CD4-positive, alpha-beta T cell treated with Interleukin-10 for 1 hour (primary cell): ENCODE data around the gene KRT7.

Source experiments
- DNase-seq: peaks from one replicate; pipeline ENCODE4 v3.0.0-alpha.2; 2020

Gene KRT7

DNA sequence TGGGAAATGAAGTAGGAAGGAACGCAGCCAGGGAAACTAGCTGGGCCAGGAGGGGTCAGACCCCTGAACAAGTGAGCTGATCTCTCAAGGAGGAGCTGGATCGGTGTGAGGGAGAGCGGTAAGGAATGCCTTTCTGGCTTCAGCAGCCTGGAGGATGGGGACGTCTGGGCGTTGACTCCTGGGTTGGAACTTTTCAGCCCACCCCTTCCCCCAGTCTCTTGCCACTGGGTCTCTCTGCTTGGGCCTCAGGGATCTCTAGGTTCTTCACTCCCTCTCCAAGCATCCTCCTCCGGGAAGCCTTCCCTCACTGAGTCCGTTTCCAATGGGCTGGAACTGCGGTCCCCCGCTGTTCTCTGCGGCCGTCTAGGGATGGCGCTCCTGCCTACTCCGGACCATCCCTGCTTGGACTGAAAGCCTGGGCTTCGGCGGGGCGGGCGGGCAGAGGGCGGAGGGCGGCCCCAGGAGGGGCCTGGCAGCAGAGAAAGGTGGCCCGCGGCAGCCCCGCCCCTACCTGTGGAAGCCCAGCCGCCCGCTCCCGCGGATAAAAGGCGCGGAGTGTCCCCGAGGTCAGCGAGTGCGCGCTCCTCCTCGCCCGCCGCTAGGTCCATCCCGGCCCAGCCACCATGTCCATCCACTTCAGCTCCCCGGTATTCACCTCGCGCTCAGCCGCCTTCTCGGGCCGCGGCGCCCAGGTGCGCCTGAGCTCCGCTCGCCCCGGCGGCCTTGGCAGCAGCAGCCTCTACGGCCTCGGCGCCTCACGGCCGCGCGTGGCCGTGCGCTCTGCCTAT is at the start of gene KRT7:
TSS of gene KRT7 (plus strand) at position 570 of the 788 bp plus-strand sequence. CDS start at position 624, 54 bp downstream.
- no peak for DNase-seq

DNA sequence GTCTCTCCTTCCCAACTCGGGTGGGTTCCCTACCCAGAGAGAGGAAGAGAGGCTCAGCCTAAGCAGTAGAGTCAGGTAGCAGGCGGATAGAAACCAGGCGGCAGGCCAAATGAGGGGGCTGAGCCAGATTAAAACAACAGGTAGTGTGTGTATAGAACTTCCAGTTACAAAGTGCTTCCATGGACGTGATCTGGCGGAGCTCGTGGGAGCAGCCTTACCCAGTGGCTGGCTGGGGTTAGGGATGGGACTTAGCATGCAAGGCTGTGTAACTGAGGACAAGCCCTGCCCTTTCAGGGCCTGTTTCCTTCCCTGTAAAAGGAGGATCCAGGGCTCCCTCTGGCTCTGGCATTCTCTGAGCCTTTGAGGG is 49.5 kb upstream of the KRT7 start:
- no peak for DNase-seq

DNA sequence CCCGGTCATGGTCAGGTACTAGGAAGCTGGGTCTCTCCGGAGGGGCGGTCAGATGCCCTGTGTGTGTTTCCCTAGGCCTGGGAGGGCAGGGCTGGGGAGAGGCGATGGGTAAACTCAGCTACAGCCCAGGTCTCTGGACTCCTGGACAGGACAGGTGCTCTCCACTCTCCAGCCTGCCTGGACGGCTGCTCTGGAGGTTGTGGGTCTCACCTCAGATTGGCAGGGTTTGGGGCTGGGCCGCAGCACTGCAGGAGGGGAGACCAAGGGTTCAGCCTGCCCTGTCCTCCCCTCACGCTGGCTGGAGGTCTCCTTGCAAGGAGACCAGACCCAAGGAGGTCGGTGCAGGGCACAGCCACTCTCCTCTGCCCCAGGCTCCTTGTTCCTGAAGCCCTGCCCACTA is 49.1 kb upstream of the KRT7 start:
- no peak for DNase-seq

DNA sequence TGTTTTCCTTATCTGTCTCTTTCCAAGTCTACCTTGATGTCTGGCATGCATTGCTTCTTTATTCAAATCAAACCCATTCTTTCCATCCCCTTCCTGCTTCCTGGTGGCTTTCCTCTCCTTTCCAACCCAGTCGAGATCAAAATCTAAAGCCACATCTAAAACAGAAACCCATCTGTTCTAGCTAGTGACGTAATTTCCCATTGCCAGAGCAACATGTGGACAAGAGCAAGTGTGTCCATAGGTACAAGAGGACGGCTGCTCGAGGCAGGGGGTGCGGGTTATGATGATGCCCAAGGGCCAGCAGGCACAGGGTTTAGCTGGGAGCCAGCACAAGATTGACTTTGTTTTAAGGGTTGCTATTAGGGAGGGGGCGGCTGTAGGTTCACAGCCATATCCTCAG is 48.2 kb upstream of the KRT7 start:
- no peak for DNase-seq

DNA sequence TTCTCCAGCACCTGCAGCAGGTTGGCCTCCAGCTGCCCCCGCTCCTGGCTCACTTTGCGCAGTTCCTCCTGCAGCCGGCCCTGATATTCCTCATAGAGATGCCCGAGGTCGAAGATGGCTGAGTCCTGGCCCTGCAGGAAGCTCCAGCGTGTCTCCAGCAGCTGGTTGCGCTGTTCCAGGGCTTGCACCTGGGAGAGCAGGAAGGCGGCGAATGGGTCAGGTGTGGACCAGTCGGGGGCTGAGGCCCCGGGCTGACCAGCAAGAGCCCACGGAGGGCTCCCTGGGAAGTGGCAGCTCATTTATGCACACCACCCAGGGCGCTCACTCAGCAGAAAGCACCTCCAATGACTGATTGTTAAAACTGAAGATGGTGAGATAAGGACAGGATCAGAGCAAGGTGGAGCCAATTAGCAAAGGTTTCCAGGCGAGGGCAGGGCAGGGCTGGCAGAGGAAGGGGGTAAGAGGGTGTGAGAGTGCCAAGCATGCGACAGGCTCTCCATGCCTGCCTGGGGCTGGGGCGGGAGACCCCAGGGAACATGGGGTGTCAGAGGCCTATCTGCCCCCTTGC is 47.6 kb upstream of the KRT7 start:
- DNase-seq, result no peak

DNA sequence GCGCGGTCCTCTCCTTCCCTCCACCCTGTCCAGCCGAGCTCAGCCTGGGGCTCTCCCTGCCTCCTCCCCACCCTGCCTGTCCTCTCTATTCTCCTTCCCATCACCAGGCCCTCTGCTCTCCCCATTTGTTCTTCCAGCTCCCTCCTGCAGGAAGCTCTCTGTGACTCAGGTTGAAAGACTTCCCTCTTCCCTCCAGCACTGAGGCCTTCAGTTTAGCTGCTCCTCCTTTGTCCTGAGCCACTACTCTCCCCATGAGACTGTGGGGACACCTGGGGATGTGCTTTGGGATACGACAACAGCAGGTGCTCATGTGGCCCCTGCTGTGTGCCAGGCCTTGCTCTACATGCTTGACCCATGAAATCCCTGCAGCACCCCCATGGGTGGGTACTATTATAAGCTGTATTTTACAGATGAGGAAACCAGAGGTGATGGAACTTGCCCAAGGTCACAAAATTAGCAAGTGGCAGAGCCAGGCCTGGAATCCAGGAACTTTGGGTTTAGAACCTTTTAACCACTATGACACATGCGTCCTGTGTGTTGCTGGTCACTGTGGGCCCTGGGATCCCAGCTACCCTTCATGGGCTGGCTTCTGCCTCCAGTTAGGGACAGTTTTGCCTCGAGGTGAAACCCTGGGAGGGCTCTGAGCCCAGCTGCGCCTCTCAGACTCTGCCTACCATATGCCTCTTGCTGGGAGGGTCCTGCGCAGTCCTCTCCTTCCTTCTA is 46.8 kb upstream of the KRT7 start:
- DNase-seq, result no peak

DNA sequence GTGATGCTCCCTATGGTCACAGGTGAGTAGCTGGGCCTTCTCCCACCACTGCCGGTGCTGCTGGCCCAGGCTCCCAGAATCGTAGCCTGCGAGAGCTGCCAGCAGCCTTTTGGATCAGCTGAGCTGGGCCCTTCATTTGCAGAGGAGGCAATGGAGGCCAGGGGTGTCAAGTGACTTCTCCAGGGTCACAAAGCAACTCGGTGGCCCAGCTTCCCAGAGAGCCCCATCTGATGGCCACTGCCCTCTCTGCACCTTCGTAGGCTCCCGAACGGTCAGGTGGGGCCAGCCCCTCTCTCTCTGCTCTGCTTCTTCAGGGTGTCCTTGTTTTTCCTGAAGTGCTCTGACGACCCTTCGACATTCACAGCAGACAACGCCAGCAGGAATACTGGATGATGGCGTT is 45.8 kb upstream of the KRT7 start:
- DNase-seq, result no peak

DNA sequence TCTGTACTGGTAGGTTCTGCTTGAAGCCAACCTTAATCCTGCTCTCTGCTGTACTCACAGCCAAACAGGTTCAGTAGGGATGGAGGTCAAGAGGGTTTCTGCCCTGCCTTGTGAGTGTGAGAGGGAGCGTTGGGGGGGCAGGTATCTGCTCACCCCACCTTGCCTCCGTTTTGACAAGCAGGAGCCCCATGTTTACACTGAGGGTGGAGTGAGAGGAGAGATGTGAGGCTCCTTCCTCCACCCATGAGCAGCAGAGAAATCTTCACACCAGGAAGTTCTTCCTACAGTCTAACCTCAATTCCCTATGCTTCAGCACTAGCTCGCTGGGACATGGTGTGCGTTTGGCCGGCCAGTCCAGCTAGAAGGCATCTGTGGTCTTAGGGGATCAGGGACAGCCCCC is 45.4 kb upstream of the KRT7 start:
- no peak for DNase-seq

DNA sequence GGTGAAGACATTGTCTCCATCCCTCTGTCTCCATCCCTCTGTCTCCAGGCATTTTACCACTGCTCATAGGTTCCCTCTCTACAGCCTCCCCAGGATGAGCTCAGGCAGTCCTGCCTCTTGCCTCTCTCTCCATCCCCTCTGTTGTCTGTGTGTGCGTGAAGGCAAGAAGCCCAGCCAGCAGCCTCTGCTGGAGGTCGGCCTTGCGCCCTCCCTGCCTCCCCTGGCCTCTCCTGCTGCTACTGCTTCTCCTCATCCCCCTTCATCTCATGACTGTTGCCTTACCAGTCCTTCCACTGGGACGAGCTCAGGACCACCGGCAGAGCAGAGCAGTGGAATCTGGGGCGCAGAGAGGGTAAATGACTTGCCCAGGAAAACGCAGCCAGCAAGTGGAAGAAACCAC is 44.4 kb upstream of the KRT7 start:
- no peak for DNase-seq

DNA sequence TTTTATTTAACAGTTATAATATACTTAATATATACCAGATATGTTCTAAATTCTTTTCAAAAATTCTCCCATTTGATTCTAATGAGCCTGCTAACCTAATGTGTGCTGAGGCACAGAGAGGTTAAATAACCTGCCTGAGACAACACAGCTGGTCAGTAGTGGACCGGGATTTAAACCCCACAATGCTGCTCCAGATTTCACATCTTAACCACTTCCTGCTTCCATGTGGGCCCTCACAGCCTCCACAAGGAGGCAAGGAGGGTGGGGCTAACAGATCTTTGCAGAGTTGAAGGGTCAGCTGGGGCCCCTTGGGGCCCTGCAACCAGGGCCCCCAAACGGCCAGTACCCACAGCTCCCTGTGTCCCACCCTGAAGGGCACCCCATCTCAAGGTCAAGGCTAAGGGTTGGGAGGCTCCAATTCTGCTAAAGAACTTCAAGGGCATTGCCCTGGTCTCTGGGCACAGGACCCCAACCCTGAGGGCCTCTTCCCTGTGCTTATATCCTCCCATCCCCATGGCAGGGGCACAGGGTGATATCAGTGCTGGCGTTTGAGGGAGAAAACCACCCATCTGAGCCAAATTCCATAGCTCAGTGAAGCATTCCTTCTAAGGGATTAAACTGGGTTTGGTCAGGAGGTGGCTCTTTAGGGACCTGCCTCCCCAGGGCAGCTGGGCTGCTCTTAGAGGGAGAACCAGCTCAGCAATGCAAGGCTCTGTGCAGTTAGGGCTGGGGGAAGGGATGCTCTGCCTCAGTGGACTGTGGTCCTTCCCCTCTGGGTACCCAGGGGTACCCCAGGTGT is 43.5 kb upstream of the KRT7 start:
- DNase-seq, result no peak

DNA sequence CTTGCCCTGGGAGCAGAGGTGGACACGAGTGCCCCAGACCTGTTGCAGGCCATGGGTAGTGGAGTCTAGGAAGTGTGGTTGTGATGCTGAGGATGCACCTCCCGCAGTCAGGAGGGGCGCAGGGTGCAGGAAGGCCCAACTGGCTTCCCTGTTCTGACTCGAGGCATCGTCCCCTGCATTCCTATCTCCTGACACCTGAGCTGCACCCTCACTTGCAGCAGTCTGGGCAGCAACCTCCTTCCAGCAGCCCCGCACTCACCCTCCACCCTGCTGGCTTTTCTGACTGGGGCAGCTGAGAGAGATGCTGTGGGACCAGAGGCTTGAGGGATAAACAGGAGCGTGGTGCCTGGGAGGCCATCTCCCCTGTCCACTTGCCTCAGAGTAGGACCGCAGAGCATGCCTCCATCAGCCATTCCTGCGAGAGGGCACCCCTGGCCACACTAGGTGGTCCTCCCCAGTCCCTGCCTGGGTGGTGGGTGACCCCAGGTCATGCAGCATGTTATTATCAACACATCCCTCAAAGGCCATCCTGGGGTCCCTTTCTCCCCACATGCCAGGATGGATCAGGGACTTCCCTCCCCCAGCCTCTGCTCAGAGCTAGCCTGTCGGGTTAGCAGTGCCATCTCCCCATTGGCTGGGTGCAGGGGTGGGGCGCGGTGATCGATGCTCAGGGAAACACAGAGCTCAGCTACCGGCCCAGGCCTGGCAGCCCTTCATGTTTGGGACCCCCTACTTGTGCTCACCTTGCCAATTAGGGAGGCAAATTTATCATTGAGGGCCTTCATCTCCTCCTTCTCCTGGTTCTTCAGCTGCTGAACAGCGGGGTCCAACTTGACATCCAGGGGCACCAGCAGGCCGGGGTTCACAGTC is 41.9 kb upstream of the KRT7 start:
- no peak for DNase-seq

DNA sequence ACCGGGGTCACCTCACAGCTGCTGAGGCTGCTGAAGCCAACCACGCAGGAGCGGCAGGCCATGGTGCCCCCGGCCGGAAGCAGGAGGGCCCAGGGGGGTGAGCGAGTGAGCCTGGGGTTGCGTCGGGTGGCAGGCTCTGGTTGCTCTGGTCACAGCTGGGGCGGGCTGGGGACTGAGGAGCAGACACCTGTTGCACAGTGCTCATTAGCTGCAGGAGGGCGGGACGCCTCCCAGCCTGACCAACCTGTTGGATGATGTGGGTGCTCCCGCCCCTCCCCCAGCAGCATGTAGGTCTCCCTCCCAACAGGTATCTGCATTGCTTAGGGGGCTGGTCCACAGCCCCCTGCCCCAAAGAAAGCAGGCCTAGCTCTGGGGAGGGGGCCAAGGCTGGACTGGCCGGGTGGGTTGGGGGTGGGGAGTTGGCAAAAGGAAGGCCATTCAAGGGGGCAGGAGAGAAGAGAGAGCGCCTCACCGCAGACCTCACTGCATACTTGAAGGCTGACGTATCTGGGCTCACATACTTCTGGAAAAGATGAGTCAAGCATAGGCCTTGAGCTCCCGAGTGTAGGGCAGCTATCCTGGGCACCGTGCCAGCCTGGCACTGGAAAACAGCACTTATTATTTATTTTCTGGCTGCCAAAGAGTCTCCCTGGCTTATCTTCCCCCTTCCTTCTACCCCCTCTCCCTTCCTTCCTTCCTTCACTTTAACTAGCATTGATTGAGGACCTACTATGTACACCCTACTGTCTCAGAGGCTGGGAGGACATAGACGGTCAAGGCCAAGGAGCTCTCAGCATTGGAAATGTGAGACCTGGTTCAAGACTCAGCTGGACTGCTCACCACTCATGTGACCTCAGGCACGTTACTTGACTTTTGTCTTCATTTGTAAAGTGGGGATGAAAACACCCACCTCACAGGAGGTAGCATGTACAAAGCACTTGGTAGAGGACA is 40.9 kb upstream of the KRT7 start, which contains the start of gene KRT80:
TSS of gene KRT80 (minus strand) at position 174 of the 951 bp plus-strand sequence. CDS start at position 62, 112 bp downstream.
- no peak for DNase-seq

DNA sequence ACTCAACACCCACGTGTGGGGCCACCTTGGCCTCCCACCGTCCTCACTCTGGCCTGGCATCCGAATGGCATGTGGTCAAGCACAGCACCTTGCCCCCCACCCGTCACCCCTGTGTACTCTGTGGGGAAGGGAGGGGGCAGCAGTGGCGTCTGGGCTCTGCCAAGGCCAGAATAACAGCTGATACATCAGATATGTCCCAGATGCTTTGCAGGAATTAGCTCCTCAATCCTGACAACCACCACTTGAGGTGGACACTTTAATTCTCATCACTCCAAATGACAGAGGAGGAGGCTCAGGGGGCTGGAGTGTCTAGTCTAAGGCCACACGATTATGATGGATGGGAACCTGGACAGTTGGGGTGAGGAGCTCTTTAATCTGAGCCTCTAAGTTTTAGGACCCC is 39.5 kb upstream of the KRT7 start:
- DNase-seq, result no peak

DNA sequence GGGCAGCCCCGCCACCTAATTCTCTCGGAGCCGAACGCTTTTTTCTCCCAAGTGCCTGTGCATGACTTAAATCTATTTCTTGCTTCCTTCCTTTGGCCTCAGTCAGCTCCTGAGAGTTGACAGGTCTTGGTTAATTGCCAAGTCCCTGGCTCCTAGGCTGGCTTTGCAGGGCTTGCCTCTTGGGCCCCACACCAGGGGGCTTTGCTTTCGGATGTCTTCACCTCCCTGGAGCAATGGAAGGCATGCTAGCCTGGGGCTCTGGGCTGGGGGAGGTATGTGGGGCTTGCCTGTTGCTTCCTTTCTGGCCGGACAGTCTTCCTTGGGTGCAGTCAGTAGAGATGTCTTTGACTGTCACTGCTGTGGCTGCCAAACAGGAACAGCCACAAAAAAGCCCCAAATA is 39.1 kb upstream of the KRT7 start:
- no peak for DNase-seq

DNA sequence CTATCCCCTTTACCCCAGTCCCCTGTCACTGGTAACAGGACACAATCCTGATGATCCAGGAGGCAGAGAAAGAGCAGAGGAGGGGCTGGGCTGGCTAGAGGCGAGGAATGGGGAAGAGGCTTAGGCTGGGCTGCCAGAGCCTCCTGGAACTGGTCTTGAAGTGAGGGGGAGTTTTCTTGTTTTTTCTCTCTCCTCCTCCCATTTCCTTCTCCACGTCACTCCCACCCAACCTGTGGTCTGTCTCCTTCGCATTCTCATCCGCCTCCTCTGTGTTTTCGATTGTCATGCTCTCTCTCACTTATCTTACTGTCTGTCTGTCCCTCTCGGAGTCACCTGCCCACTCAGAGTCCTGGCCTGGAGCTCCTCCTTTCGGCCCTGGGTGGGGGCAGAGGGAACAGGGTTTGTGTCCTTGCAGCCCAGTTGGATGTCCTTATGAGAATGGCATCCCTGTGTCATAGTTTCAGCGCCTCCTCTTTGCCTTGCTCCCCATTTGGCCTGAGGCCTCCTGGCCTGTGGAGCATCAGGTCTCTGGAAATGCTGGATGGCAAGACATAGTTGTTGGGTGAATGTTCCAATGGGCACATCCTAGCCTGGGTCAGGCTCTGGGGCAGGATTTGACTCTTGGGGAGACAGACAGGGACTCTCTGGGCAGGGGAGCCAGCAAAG is 37.8 kb upstream of the KRT7 start:
- no peak for DNase-seq

DNA sequence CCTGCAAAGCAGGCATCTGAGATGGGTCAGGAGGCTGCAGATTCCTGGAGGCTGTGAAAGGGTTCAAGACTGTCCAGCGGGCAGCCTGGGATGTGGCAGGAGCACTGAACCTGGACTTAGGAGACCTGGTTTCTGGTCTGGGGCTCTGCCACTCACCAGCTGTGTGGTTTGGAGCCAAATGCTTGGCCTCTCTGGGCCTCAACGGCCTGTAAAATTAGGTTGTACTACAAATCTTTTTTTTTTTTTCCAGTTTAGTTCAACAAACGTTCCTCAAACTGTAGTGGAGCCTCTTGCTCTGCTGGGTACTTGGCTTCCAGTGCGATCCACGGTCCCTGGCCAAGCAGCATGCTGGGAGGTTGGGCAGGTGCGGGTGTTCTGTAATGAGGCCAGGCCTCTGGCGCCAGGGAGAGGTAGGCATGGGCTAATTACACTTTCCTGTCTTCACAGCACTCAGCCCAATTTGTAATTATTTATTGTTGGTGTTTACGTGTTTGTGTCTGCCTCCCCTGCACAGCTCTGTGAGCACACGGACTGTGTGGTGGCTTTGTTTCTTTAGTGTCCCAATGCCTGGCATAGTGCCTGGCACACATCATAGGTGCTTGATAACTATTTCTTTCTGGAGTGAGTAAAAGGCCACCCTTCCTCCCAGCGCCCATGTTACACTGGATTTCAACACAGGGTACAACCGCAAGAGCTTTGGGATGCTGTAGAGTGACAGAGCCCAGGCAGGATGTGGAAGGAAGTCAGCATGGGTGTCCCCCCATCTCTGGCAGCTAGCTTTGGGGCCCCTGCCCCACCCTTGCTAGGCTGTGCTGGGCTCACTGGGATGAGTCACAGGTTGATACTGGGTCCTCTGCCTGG is 35.4 kb upstream of the KRT7 start:
- DNase-seq, result no peak

DNA sequence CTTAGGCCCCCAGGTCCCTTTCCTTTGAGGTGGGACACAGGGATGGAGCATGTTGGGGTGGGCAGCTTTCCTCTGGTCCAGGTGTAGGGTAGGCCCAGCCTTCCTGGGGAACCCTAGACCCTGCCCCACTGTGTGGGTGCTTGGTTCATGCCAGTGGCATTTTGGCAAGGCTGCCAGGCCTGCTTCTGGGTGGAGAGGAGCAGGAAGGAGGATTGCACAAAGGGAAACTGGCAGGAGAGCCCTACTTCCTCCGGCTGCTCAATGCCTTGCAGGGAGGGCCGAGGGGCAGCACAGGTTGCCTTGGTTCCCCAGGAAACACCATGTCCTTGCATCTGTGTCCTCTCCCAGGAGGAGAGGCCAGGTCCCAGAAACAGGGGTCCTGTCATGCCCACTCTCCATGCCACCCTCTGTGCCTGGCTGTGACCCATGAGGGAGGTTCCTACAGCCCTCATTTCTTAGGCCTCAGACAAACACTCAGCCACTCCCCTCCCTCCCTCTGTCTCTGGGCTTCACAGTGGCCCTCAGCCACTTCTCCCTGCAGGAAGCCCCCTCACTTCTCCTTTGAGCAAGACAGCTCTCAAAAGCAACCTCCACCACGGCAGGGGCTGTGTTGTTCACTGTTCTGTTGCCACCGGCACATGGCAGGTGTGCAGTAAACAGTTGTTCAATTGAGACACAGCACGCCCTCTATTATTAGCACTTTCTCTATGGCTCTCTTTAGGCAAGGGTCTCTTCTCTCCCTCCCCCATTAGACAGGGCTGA is 34.4 kb upstream of the KRT7 start:
- DNase-seq, result no peak

DNA sequence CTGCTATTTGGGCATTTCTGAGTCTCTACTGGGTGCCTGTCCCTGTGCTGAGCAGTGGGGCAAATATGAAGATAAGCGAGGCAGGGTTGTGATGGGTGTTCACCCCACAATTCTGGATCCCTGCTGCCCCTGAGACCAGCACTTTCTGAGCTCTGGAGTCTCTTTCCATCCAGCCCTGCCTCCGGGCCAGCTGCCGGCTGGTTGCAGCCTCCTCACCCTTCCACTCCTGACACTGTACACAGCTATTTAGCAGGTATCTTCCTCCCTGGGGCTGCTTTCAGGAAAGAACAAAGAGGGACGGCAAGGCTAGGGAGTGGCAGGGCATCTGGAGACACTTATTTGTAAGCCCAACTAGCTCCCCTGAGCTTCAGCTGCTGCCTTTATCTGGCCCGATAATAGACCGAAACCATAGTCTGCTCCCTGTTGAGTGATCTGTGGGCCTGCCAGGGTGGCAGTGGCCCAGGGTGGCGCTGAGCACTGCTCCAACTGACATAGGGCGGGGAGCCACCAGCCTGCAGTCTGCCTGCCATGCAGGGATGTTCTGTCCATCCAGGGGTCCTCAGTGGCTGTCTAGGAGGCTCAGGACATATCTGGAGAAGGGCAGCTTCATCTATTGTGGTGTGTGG is 33.6 kb upstream of the KRT7 start:
- no peak for DNase-seq
